ENCODE results near the gene MCCC1. TPM values are rescaled to one million over a fixed set of nuclear protein-coding genes. Genes with fewer than 3 reads are reported as not detected.
"Not testable (repeated sequence)": the region's sequence is repeated elsewhere in the genome, so short reads cannot be mapped to it uniquely, and the experiment has no call there.

MCCC1 gene
- total RNA-seq, 2 experiments from 2014 or later = 32.2 to 38.3 TPM

- no peak for DNase-seq
- Mint-ChIP-seq H3K27me3 (no peaks in the 10 kb centered on the region), H3K4me1 (no peaks in the 10 kb centered on the region), H3K9me3 (peaks cover 6% of the 10 kb centered on the region), H3K4me3 (no peak overlapping the region), H3K36me3 (peaks cover 2% of the 10 kb centered on the region), H3K27ac (no peak overlapping the region)
Measured at GRCh38 chr3:182999767-183000166, 99.5 kb downstream of the MCCC1 start.

- peaks cover 14% of the 10 kb centered on the region for H3K9me3 Mint-ChIP-seq
- not testable (repeated sequence) for DNase-seq, H3K4me3 Mint-ChIP-seq, H3K4me1 Mint-ChIP-seq, H3K27me3 Mint-ChIP-seq, H3K36me3 Mint-ChIP-seq, H3K27ac Mint-ChIP-seq
Measured at GRCh38 chr3:182993486-182994201, 105.7 kb downstream of the MCCC1 start.

GRCh38 chr3:182989566-182989965 is 109.7 kb downstream of the MCCC1 start:
- H3K9me3 Mint-ChIP-seq = peaks cover 8% of the 10 kb centered on the region
- no peaks in the 10 kb centered on the region for H3K4me1 Mint-ChIP-seq
- H3K27ac Mint-ChIP-seq = no peak overlapping the region
- no peak for DNase-seq
- peaks cover 2% of the 10 kb centered on the region for H3K36me3 Mint-ChIP-seq
- no peak overlapping the region for H3K4me3 Mint-ChIP-seq
- H3K27me3 Mint-ChIP-seq = no peaks in the 10 kb centered on the region

GRCh38 chr3:182986021-182986420 is 113.3 kb downstream of the MCCC1 start:
- H3K4me1 Mint-ChIP-seq = peaks cover 3% of the 10 kb centered on the region
- no peak overlapping the region for H3K4me3 Mint-ChIP-seq
- no peaks in the 10 kb centered on the region for H3K36me3 Mint-ChIP-seq
- H3K27me3 Mint-ChIP-seq = no peaks in the 10 kb centered on the region
- no peak for DNase-seq
- no peaks in the 10 kb centered on the region for H3K9me3 Mint-ChIP-seq
- no peak overlapping the region for H3K27ac Mint-ChIP-seq

- no peaks in the 10 kb centered on the region for H3K9me3 Mint-ChIP-seq
- no peak overlapping the region for H3K4me3 Mint-ChIP-seq
- no peaks in the 10 kb centered on the region for H3K36me3 Mint-ChIP-seq
- peaks cover 12% of the 10 kb centered on the region for H3K4me1 Mint-ChIP-seq
- no peak overlapping the region for H3K27ac Mint-ChIP-seq
- no peaks in the 10 kb centered on the region for H3K27me3 Mint-ChIP-seq
- no peak for DNase-seq
Measured at GRCh38 chr3:182983876-182984275, 115.4 kb downstream of the MCCC1 start.

- Mint-ChIP-seq H3K27me3 (no peaks in the 10 kb centered on the region), H3K4me1 (peaks cover 27% of the 10 kb centered on the region), H3K4me3 (peak overlapping the region; percentile 71), H3K9me3 (no peaks in the 10 kb centered on the region), H3K27ac (peak overlapping the region; percentile 69), H3K36me3 (no peaks in the 10 kb centered on the region)
- no peak for DNase-seq
Measured at GRCh38 chr3:182981038-182981380, 118.3 kb downstream of the MCCC1 start.

GRCh38 chr3:182980204-182981037 is 118.9 kb downstream of the MCCC1 start, which contains the start of gene DCUN1D1:
Gene DCUN1D1, minus strand, starts transcription at chr3:182980538. Its CDS starts 49 bp downstream, at chr3:182980489.
- H3K9me3 Mint-ChIP-seq = no peaks in the 10 kb centered on the region
- no peaks in the 10 kb centered on the region for H3K36me3 Mint-ChIP-seq
- H3K27me3 Mint-ChIP-seq = no peaks in the 10 kb centered on the region
- H3K4me3 Mint-ChIP-seq = peak within 1 kb of the TSS; percentile 93
- H3K4me1 Mint-ChIP-seq = peaks cover 28% of the 10 kb centered on the region
- H3K27ac Mint-ChIP-seq = peak within 1 kb of the TSS; percentile 78
- peak; percentile 92 for DNase-seq

- H3K27me3 Mint-ChIP-seq = no peaks in the 10 kb centered on the region
- peak; percentile 6 for DNase-seq
- H3K4me3 Mint-ChIP-seq = peak overlapping the region; percentile 93
- H3K9me3 Mint-ChIP-seq = no peaks in the 10 kb centered on the region
- no peaks in the 10 kb centered on the region for H3K36me3 Mint-ChIP-seq
- H3K27ac Mint-ChIP-seq = peak overlapping the region; percentile 78
- peaks cover 32% of the 10 kb centered on the region for H3K4me1 Mint-ChIP-seq
Measured at GRCh38 chr3:182979674-182980191, 119.6 kb downstream of the MCCC1 start.

GRCh38 chr3:182979103-182979673 is 120.1 kb downstream of the MCCC1 start:
- DNase-seq = no peak
- Mint-ChIP-seq H3K27ac (peak overlapping the region; percentile 78), H3K4me3 (peak overlapping the region; percentile 93), H3K36me3 (no peaks in the 10 kb centered on the region), H3K27me3 (no peaks in the 10 kb centered on the region), H3K9me3 (no peaks in the 10 kb centered on the region), H3K4me1 (peaks cover 32% of the 10 kb centered on the region)

GRCh38 chr3:182978387-182978786 is 120.9 kb downstream of the MCCC1 start:
- peak overlapping the region; percentile 93 for H3K4me3 Mint-ChIP-seq
- H3K36me3 Mint-ChIP-seq = no peaks in the 10 kb centered on the region
- no peaks in the 10 kb centered on the region for H3K9me3 Mint-ChIP-seq
- H3K27ac Mint-ChIP-seq = no peak overlapping the region
- DNase-seq = no peak
- H3K4me1 Mint-ChIP-seq = peaks cover 32% of the 10 kb centered on the region
- no peaks in the 10 kb centered on the region for H3K27me3 Mint-ChIP-seq

GRCh38 chr3:182973047-182973446 is 126.2 kb downstream of the MCCC1 start:
- Mint-ChIP-seq H3K27me3 (no peaks in the 10 kb centered on the region), H3K4me1 (peaks cover 33% of the 10 kb centered on the region), H3K36me3 (peaks cover 2% of the 10 kb centered on the region), H3K9me3 (no peaks in the 10 kb centered on the region), H3K27ac (no peak overlapping the region), H3K4me3 (no peak overlapping the region)
- DNase-seq = no peak

GRCh38 chr3:182972387-182972786 is 126.9 kb downstream of the MCCC1 start:
- H3K27ac Mint-ChIP-seq = no peak overlapping the region

GRCh38 chr3:182971637-182972036 is 127.7 kb downstream of the MCCC1 start:
- Mint-ChIP-seq H3K4me1 (peaks cover 41% of the 10 kb centered on the region), H3K36me3 (peaks cover 8% of the 10 kb centered on the region), H3K9me3 (no peaks in the 10 kb centered on the region), H3K27me3 (no peaks in the 10 kb centered on the region), H3K4me3 (no peak overlapping the region), H3K27ac (peak overlapping the region; percentile 17)
- no peak for DNase-seq

More at GRCh38 chr3:182972387-182972786, 126.9 kb downstream of the MCCC1 start:
- H3K4me3 Mint-ChIP-seq = no peak overlapping the region
- peaks cover 40% of the 10 kb centered on the region for H3K4me1 Mint-ChIP-seq
- peaks cover 8% of the 10 kb centered on the region for H3K36me3 Mint-ChIP-seq
- no peaks in the 10 kb centered on the region for H3K9me3 Mint-ChIP-seq
- H3K27me3 Mint-ChIP-seq = no peaks in the 10 kb centered on the region
- DNase-seq = no peak

- Mint-ChIP-seq H3K27ac (no peak overlapping the region), H3K4me3 (no peak overlapping the region), H3K36me3 (peaks cover 8% of the 10 kb centered on the region), H3K9me3 (no peaks in the 10 kb centered on the region), H3K4me1 (peaks cover 43% of the 10 kb centered on the region), H3K27me3 (no peaks in the 10 kb centered on the region)
- DNase-seq = no peak
Measured at GRCh38 chr3:182970811-182971418, 128.4 kb downstream of the MCCC1 start.

- H3K4me3 Mint-ChIP-seq = no peak overlapping the region
- DNase-seq = no peak
- H3K27ac Mint-ChIP-seq = no peak overlapping the region
- H3K4me1 Mint-ChIP-seq = peaks cover 46% of the 10 kb centered on the region
- H3K9me3 Mint-ChIP-seq = no peaks in the 10 kb centered on the region
- H3K36me3 Mint-ChIP-seq = peaks cover 8% of the 10 kb centered on the region
- no peaks in the 10 kb centered on the region for H3K27me3 Mint-ChIP-seq
Measured at GRCh38 chr3:182969853-182970252, 129.4 kb downstream of the MCCC1 start.

All from activated naive CD8-positive, alpha-beta T cell treated with anti-CD3 and anti-CD28 coated beads for 36 hours (primary cell).